ENCODE results near the gene ZBED4.

- TF ChIP-seq CTCF (IDR thresholded peaks at IDR 0.05; ENCODE audit: low read depth, low read length, missing input control) (no peak), TAF1 (conservative IDR thresholded peaks at IDR 0.05) (no peak), FOXA1 (IDR thresholded peaks at IDR 0.05) (no peak), HNF4G (IDR thresholded peaks at IDR 0.05) (no peak), REST (IDR thresholded peaks at IDR 0.05) (no peak)
Observed at GRCh38 chr22:49823289-49824045, 30.2 kb upstream of the ZBED4 start.
